Measurements from ENCODE around the gene SYVN1. TPM values are rescaled to one million over a fixed set of nuclear protein-coding genes. Genes with fewer than 3 reads are reported as not detected.
A peak's percentile ranks its signal among the peaks of the same experiment; 100 is the strongest.

Gene SYVN1
- polyA plus RNA-seq, 4 donors, result 47.0 to 54.9 (median 51.0) TPM

DNA sequence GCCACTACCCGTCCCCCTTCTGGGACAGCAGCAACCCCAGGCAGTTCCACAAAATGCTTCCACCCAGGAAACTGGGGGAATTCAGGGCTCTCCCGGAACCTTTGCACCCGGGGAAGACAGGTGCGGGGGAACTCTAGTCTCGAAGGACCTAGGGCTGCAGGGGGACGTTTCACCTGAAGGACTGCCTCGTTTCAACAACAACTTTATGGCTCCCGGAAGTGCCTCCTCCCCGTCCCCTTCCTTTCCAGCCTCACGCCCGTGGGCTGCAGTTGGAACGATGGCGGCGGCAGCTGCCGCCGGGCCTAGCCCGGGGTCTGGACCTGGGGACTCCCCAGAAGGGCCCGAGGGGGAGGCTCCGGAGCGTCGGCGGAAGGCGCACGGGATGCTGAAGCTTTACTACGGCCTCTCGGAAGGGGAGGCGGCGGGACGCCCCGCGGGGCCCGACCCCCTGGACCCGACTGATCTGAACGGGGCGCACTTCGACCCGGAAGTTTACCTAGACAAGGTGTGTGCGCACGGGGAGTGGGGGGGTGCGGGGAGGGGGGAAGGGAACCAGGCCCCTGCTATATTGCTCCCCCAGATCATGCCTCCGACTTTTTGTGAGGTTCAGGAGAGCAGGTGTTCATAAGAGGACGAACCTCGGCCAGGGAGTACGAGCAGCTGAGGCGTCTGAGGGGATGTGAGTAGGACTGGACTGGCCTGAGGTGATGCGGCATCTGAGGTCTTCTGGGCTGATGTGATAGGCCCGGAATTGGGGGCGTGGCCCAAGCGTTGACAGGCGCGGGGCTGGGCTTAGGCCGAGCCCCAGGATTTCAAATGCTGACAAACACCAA, 38.1 kb downstream of the SYVN1 start, which contains the start of gene VPS51:
Gene VPS51, plus strand, starts transcription at position 241 of the 833 bp plus-strand sequence. Its CDS starts 37 bp downstream, at position 278.
- DNase-seq (ENCODE audit: low read depth in 4 of 4, low spot score in 3 of 4), result peak in 3 of 4 donors; percentile 82 to 86 (median 85)

DNA sequence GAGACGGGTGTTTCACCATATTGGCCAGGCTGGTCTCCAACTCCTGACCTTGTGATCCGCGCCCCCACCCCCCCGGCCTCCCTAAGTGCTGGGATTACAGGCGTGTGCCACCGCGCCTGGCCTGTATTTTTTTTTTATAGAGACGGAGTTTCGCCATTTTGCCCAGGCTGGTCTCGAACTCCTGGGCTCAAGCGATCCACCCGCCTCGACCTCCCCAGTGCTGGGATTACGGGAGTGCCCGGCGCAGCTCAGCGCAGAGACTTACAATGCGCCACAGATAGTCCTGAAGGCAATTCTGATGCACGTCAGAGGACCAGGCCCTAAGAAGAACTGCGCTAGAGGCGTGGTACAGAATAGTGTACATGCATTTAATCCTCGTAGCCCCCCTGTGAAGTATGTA, 38.9 kb downstream of the SYVN1 start:
- no peak for DNase-seq (ENCODE audit: low read depth in 4 of 4, low spot score in 3 of 4)

DNA sequence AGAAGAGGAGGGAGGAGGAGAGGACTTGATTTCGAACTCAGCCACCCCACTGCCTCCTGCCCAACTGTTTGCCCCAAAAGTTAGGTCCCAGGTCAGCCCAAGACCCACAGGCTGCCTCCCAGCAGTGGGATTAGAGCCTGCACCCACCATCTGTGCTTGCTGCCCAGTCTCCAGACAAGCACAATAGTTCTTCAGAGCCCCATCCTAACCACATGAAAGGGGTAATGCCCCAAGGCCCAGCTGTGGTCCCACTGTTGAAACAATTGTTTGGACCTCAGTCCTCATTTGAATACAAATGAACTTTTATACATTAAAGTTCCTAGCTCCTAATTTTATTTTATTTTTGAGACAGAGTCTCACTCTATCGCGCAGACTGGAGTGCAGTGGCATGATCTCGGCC, 43.7 kb downstream of the SYVN1 start:
- DNase-seq (ENCODE audit: low read depth in 4 of 4, low spot score in 3 of 4), result no peak

DNA sequence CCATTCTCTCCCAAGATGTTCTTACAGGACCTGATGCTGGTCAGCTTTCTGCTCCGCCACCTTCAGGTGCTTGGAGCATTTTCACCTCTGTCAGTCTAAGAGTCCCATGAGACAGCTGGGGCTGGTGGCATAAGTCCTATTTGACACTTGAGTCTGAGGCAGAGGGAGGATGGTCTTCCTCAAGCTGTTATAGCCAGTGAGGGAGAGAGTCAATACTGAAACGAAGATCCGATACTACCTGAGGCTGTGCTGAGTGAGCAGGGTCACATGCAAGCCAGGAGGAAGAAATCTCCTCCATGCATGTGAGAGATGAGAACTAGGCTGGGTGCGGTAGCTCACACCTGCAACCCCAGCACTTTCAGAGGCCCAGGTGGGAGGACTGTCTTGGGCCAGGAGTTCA, 44.7 kb downstream of the SYVN1 start:
- no peak for DNase-seq (ENCODE audit: low read depth in 4 of 4, low spot score in 3 of 4)

DNA sequence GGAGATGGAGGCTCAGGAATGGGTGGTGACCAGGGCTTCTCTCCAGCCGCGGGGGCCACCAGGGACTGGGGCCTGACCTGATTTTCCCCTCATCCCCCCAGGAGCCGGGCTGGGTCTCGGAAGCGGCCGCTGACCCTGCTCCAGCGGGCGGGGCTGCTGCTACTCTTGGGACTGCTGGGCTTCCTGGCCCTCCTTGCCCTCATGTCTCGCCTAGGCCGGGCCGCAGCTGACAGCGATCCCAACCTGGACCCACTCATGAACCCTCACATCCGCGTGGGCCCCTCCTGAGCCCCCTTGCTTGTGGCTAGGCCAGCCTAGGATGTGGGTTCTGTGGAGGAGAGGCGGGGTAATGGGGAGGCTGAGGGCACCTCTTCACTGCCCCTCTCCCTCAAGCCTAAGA, 46.5 kb downstream of the SYVN1 start:
- no peak for DNase-seq (ENCODE audit: low read depth in 4 of 4, low spot score in 3 of 4)

DNA sequence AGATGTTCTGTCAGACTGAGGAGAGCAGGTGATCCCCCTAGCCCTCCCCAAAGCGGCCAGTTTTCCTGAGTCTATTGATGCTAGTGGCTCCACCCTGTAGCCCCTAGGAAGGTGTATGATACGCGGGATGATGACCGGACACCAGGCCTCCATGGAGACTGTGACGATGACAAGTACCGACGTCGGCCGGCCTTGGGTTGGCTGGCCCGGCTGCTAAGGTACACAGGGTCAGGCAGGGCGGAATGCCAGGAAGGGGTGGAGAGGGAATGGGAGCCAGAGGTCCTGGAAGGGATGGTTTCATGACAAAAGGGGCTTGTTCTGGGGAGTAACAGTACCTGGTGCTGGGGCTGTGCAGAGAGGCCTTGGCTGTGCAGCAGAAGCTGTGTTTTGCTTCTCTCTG, 47.1 kb downstream of the SYVN1 start:
- DNase-seq (ENCODE audit: low read depth in 4 of 4, low spot score in 3 of 4), result no peak

DNA sequence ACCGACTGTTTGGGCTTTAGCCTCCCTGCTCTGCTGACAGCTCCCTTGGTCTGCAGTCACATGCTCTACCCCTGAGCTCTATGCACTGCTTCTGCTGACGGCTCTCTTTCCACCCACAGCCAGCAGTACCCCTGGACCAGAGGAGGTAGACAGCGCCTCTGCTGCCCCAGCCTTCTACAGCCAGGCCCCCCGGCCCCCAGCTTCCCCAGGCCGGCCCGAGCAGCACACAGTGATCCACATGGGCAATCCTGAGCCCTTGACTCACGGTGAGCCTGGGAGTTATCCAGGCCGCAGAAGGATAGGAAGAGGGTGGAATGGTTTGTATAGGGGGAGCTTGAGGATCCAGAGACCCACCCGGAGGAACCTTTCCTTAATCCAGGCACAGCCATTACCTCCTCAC, 47.5 kb downstream of the SYVN1 start:
- DNase-seq (ENCODE audit: low read depth in 4 of 4, low spot score in 3 of 4), result no peak

DNA sequence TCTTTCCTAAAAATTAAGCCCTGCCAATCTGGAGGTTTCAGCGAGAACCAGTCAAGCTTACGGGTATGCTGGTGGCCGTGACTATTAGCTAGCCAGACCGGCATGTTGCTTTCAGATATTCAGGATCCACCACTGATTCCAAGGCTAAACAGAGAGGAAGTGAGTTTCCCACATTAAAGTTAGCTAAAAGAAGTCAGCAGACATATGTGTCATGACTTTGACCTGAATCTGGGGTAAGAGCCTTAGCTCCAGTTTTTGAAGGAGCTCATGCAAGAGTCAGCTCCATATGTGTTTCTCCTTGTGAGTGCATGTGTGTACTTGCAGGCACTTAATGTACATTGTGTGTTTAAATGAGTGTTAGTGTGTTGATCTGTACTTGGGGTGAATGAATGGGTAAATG, 48.9 kb downstream of the SYVN1 start:
- DNase-seq (ENCODE audit: low read depth in 4 of 4, low spot score in 3 of 4), result no peak

DNA sequence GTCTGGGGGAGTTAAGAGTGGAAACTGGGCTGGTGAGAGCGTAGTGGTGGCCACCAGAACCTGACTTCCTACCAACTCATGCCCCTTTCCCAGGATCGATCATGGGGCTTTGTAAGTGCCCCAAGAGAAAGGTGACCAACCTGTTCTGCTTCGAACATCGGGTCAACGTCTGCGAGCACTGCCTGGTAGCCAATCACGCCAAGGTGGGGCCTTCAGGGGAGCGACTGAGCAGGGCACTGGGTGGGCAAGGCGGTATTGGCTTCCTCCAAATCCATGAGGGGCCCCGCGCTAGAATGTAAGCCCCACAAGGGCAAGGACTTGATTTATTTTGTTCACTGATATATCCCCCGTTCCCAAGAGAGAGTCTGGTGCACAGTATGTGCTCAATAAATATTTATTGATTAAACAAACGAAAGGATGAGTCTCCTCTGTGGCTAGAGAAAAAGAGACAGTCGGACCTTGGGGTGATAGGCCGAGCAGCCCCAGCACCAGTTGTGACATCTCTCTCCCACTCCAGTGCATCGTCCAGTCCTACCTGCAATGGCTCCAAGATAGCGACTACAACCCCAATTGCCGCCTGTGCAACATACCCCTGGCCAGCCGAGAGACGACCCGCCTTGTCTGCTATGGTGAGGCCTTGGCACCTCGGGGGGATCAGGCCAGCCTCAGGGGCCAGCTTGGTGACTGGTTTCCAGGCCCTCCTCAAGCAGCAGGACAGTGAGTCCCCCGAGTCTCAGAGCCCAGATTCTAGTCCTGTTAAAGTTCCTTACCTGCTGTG, 49.5 kb downstream of the SYVN1 start:
- peak in 1 of 4 donors; percentile 7 for DNase-seq (ENCODE audit: low read depth in 4 of 4, low spot score in 3 of 4)

DNA sequence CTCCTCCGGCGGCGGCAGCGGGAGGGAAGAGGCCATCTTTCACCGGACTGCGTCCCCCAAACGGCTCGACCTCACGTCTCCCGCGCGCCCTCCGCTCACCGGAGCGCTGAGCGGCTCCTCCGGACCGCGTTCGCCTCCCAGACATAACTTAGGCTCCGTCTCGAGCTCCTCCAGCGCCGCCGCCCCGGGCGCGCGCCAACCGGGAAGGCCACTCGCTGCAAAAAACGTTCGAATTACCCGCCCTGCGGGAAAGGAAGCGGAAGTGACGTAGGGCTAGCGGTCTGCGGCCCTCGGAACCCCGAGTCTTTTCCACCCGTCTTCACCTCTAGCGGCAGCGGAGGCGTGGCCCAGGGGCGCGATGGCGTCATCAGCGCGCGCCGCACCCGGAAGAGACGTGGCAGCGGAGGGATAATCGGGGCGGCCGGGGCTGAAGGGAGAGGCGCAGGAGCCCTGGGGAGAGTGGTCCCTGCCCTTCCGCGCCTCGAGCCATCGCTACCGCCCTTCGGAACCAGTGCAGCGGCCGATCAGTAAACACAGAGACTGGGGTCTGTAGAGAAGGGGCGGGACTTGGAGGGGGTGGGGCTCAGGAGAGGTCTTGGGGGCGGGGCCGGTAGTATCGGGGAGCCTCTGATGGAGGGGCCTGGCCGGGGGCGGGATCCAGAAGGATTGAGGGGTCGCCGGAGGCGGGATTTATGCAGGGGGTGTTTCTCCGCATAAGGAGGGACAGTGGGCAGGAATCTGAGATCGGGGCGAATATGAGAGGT, 50.3 kb downstream of the SYVN1 start, which contains the start of the genes CDCA5 and ZFPL1:
Gene CDCA5, minus strand, starts transcription at position 207 of the 764 bp plus-strand sequence. Its CDS starts 62 bp downstream, at position 145.
Gene ZFPL1, plus strand, starts transcription at position 389 of the 764 bp plus-strand sequence. CDS start 477 bp downstream, outside the sequence.
- DNase-seq (ENCODE audit: low read depth in 4 of 4, low spot score in 3 of 4), result peak; percentile 87 to 91 (median 90)

DNA sequence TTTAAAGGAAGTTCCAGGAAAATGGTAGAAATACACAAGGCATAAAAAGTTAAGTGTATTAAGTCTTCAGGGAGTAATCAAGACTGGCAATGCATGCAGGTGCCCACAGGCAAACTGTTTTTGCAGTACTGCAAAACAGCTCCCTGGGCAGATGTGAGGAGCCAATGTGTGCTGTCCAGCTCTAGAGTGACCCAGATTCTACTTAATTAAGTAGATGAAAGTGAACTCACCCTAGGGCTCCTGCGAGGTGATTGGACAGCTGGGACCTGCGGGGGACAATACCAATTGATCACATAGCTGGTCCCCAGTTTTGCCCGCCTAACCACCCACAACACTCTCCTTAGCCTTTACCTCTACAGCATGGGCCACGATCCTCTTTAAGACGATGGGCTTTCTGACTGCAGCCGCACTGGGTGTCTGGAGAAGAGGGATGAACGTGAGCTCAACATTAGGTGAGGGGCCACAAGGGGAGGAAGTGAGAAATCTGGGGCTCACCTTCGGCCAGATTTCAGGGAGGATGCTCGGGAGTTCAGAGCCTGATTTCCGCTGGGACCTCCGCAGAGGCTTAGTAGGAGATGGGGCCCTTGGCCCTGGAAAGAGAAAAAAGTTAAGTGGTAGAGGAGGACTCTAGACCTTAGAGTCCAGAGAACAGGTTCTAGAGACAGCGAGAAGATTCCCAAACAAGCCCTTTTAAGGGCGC, 51.0 kb downstream of the SYVN1 start:
- DNase-seq (ENCODE audit: low read depth in 4 of 4, low spot score in 3 of 4), result no peak

DNA sequence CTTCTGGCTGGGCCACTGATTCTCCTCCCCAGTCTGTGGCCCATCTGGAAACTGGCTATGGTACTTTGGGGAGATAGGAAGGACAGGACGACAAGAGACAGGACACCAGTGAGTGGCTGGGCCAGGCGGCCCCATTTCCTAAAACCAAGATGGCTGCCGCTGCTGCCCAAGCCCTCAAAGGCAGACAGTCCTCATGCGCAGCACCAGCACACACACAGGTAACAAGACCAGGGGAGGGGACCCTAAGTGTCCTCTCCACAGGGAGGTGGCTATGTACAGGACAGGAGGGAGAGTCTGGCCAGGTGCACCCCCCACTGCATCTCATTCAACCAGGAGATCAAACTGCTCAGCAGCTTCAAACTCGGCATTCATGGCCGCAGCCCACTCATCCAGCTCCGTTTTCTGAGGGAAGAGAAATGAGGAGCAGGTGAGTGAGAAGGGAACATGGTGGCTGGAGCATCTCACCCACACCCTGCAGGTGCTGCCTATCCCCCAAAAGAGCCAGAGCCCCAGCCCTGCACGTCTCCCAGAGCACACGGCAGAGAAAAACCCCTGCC, 55.5 kb downstream of the SYVN1 start:
- DNase-seq (ENCODE audit: low read depth in 4 of 4, low spot score in 3 of 4), result no peak

DNA sequence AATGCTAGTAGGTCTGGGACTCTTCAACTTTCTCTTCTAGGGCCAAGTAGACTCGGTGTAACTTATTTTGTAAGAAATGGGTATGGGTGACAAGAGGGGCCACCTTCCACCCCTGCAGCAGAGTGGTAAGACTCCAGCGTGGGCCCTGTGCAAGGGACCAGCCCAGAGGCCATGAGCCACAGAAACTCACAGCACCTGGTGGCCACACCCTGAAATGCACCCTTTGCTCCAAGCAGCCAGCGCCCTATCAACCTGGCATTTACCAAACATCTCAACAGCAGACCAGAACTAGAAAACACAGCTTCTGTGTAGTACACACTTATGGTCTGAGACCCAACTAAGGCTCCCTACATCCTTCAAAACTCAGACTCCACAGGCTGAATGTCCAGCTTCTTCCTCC, 56.2 kb downstream of the SYVN1 start:
- peak in 1 of 4 donors; percentile 12 for DNase-seq (ENCODE audit: low read depth in 4 of 4, low spot score in 3 of 4)

DNA sequence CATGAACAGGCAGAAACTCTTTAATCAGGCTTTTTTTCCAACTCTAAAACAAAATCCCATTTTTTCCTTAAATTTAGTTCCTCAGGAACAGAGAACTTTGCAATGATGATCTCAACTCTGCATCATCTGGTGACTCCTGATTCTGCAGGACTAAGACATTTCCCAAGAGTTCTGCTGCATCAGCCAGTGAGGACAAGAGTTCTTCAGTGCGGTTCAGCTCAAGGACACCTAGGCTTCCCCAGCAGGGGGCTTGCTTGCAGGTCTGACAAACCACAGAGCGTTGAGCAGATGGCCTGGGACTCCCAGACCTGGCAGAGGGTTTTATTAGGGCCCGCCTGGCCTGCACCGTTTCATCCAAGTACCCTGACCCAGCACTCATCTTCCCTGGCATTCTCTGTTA, 56.9 kb downstream of the SYVN1 start:
- no peak for DNase-seq (ENCODE audit: low read depth in 4 of 4, low spot score in 3 of 4)

Other genes starting within 250 kb of the SYVN1 start
- 10 to 100 TPM; 15.5 to 25.9 (median 16.5) TPM for gene ATG2A, start 217.3 kb downstream of the SYVN1 start, polyA plus RNA-seq (ENCODE audit: insufficient read length in 4 of 4)
- 10 to 100 TPM; 14.9 to 18.8 (median 17.9) TPM for gene PPP2R5B, start 209.8 kb downstream of the SYVN1 start, polyA plus RNA-seq (ENCODE audit: insufficient read length in 4 of 4)
- 1 to 10 TPM in 3 of 4 donors, under 1 TPM in 1; 0.54 to 2.8 (median 1.9) TPM for gene GPHA2, start 198.6 kb downstream of the SYVN1 start, polyA plus RNA-seq (ENCODE audit: insufficient read length in 4 of 4)
- gene MAJIN, start 162.4 kb downstream of the SYVN1 start, polyA plus RNA-seq (ENCODE audit: insufficient read length in 4 of 4), result 1 to 10 TPM in 2 of 4 donors, under 1 TPM in 2; 0.80 to 1.5 (median 1.00) TPM
- gene BATF2, start 137.5 kb downstream of the SYVN1 start, polyA plus RNA-seq (ENCODE audit: insufficient read length in 4 of 4), result 1 to 10 TPM; 3.2 to 3.5 (median 3.3) TPM
- gene ARL2, start 120.4 kb downstream of the SYVN1 start, polyA plus RNA-seq (ENCODE audit: insufficient read length in 4 of 4), result 10 to 100 TPM; 52.3 to 70.2 (median 59.7) TPM
- 10 to 100 TPM; 31.1 to 33.5 (median 31.9) TPM for gene SNX15, start 107.1 kb downstream of the SYVN1 start, polyA plus RNA-seq (ENCODE audit: insufficient read length in 4 of 4)
- 10 to 100 TPM; 11.6 to 16.2 (median 12.6) TPM for gene SAC3D1, start 93.3 kb downstream of the SYVN1 start, polyA plus RNA-seq (ENCODE audit: insufficient read length in 4 of 4)
- 10 to 100 TPM; 12.0 to 16.2 (median 13.1) TPM for gene NAALADL1, start 76.0 kb downstream of the SYVN1 start, polyA plus RNA-seq (ENCODE audit: insufficient read length in 4 of 4)
- 10 to 100 TPM; 15.6 to 21.7 (median 18.7) TPM for gene CDCA5, start 50.5 kb downstream of the SYVN1 start, polyA plus RNA-seq (ENCODE audit: insufficient read length in 4 of 4)
- 10 to 100 TPM; 31.8 to 38.9 (median 32.7) TPM for gene ZFPL1, start 50.3 kb downstream of the SYVN1 start, polyA plus RNA-seq (ENCODE audit: insufficient read length in 4 of 4)
- 100 to 1,000 TPM in 1 of 4 donors, 10 to 100 TPM in 3; 90.9 to 148 (median 99.2) TPM for gene VPS51, start 38.3 kb downstream of the SYVN1 start, polyA plus RNA-seq (ENCODE audit: insufficient read length in 4 of 4)
- gene TM7SF2, start 22.6 kb downstream of the SYVN1 start, polyA plus RNA-seq (ENCODE audit: insufficient read length in 4 of 4), result 10 to 100 TPM; 77.6 to 95.7 (median 87.9) TPM
- gene ZNHIT2, start 16.8 kb downstream of the SYVN1 start, polyA plus RNA-seq (ENCODE audit: insufficient read length in 4 of 4), result 10 to 100 TPM in 1 of 4 donors, 1 to 10 TPM in 3; 6.5 to 11.4 (median 6.9) TPM
- 100 to 1,000 TPM; 558 to 873 (median 611) TPM for gene FAU, start 12.4 kb downstream of the SYVN1 start, polyA plus RNA-seq (ENCODE audit: insufficient read length in 4 of 4)
- gene MRPL49, start 12.2 kb downstream of the SYVN1 start, polyA plus RNA-seq (ENCODE audit: insufficient read length in 4 of 4), result 10 to 100 TPM; 61.8 to 66.5 (median 64.0) TPM
- under 1 TPM in 2 of 4 donors, not detected in 2; 0.15 to 0.17 TPM for gene SPDYC, start 35.7 kb upstream of the SYVN1 start, polyA plus RNA-seq (ENCODE audit: insufficient read length in 4 of 4)
- 100 to 1,000 TPM in 2 of 4 donors, 10 to 100 TPM in 2; 84.3 to 109 (median 97.7) TPM for gene CAPN1, start 47.4 kb upstream of the SYVN1 start, polyA plus RNA-seq (ENCODE audit: insufficient read length in 4 of 4)
- gene POLA2, start 127.4 kb upstream of the SYVN1 start, polyA plus RNA-seq (ENCODE audit: insufficient read length in 4 of 4), result 10 to 100 TPM; 24.4 to 26.8 (median 26.0) TPM
- gene CDC42EP2, start 180.3 kb upstream of the SYVN1 start, polyA plus RNA-seq (ENCODE audit: insufficient read length in 4 of 4), result 10 to 100 TPM in 3 of 4 donors, 1 to 10 TPM in 1; 8.7 to 12.7 (median 10.7) TPM
- gene DPF2, start 199.3 kb upstream of the SYVN1 start, polyA plus RNA-seq (ENCODE audit: insufficient read length in 4 of 4), result 10 to 100 TPM; 82.7 to 93.3 (median 90.7) TPM
- under 1 TPM; 0.63 to 0.80 (median 0.69) TPM for gene TIGD3, start 220.2 kb upstream of the SYVN1 start, polyA plus RNA-seq (ENCODE audit: insufficient read length in 4 of 4)
- 1 to 10 TPM; 5.4 to 7.2 (median 6.0) TPM for gene SLC25A45, start 248.1 kb upstream of the SYVN1 start, polyA plus RNA-seq (ENCODE audit: insufficient read length in 4 of 4)

All from right renal pelvis (tissue), 4 donors.